Osteocyte (in vitro differentiated cells): ENCODE data around the gene ALB. TPM values are rescaled to one million over a fixed set of nuclear protein-coding genes. Genes with fewer than 3 reads are reported as not detected.

ENCODE experiments used
- DNase-seq: peaks from one replicate; pipeline ENCODE4 v3.0.0; 2021; ENCODE audit warnings: mixed read lengths; ENCODE audit not compliant: unreplicated experiment; ENCODE audit errors: extremely low spot score
- H3K27ac Mint-ChIP-seq: one replicate; pipeline ENCODE4 v1.8.0; 2021; ENCODE audit warnings: mild to moderate bottlenecking, mixed read lengths; ENCODE audit not compliant: unreplicated experiment
- H3K27me3 Mint-ChIP-seq: one replicate; pipeline ENCODE4 v1.8.0; 2021; ENCODE audit warnings: mixed read lengths; ENCODE audit not compliant: unreplicated experiment
- H3K36me3 Mint-ChIP-seq: one replicate; pipeline ENCODE4 v1.8.0; 2021; ENCODE audit warnings: mixed read lengths; ENCODE audit not compliant: unreplicated experiment
- H3K4me1 Mint-ChIP-seq: one replicate; pipeline ENCODE4 v1.8.0; 2021; ENCODE audit warnings: mixed read lengths; ENCODE audit not compliant: unreplicated experiment
- H3K4me3 Mint-ChIP-seq: one replicate; pipeline ENCODE4 v1.8.0; 2021; ENCODE audit warnings: mild to moderate bottlenecking, moderate library complexity, mixed read lengths; ENCODE audit not compliant: unreplicated experiment
- H3K9me3 Mint-ChIP-seq: one replicate; pipeline ENCODE4 v1.8.0; 2021; ENCODE audit warnings: mixed read lengths; ENCODE audit not compliant: unreplicated experiment
- CTCF ChIP-seq: fragments of 200-600 bp; sonication (generic); IDR thresholded peaks from 2 replicates; pipeline ENCODE4 v1.5.0; 2021; ENCODE audit warnings: antibody characterized with exemption, mild to moderate bottlenecking, moderate library complexity
- total RNA-seq: library from RNA; stranded (reverse); gene quantifications from 2 replicates; pipeline ENCODE4 v1.2.1, GENCODE V29; 2021

The ALB gene
- total RNA-seq, 1 donor from 2014 or later: not detected

GRCh38 chr4:73429118-73429517 is 25.0 kb downstream of the ALB start:
- TF ChIP-seq CTCF: no peak
- peaks cover 52% of the 10 kb centered on the region for H3K27me3 Mint-ChIP-seq
- no peak for DNase-seq
- no peaks in the 10 kb centered on the region for H3K4me1 Mint-ChIP-seq
- no peaks in the 10 kb centered on the region for H3K36me3 Mint-ChIP-seq
- no peak overlapping the region for H3K4me3 Mint-ChIP-seq
- no peaks in the 10 kb centered on the region for H3K9me3 Mint-ChIP-seq
- H3K27ac Mint-ChIP-seq: no peak overlapping the region

GRCh38 chr4:73429826-73430587 is 25.9 kb downstream of the ALB start:
- Mint-ChIP-seq H3K4me1 (no peaks in the 10 kb centered on the region), H3K27ac (no peak overlapping the region), H3K27me3 (peaks cover 52% of the 10 kb centered on the region), H3K9me3 (no peaks in the 10 kb centered on the region), H3K36me3 (no peaks in the 10 kb centered on the region), H3K4me3 (no peak overlapping the region)
- TF ChIP-seq CTCF: no peak
- no peak for DNase-seq

GRCh38 chr4:73431813-73432168 is 27.7 kb downstream of the ALB start:
- TF ChIP-seq CTCF: no peak
- Mint-ChIP-seq H3K27ac (no peak overlapping the region), H3K27me3 (peaks cover 56% of the 10 kb centered on the region)

GRCh38 chr4:73432169-73433000 is 28.3 kb downstream of the ALB start:
- DNase-seq: no peak
- Mint-ChIP-seq H3K4me3 (no peak overlapping the region), H3K9me3 (no peaks in the 10 kb centered on the region), H3K4me1 (no peaks in the 10 kb centered on the region), H3K27ac (no peak overlapping the region), H3K36me3 (no peaks in the 10 kb centered on the region), H3K27me3 (peaks cover 60% of the 10 kb centered on the region)
- TF ChIP-seq CTCF: no peak

More at GRCh38 chr4:73431813-73432168, 27.7 kb downstream of the ALB start:
- Mint-ChIP-seq H3K4me3 (no peak overlapping the region), H3K9me3 (no peaks in the 10 kb centered on the region), H3K36me3 (no peaks in the 10 kb centered on the region), H3K4me1 (no peaks in the 10 kb centered on the region)
- no peak for DNase-seq

GRCh38 chr4:73433140-73433539 is 29.1 kb downstream of the ALB start:
- TF ChIP-seq CTCF: no peak
- no peak for DNase-seq
- no peak overlapping the region for H3K4me3 Mint-ChIP-seq
- H3K27ac Mint-ChIP-seq: no peak overlapping the region
- peaks cover 62% of the 10 kb centered on the region for H3K27me3 Mint-ChIP-seq
- H3K36me3 Mint-ChIP-seq: no peaks in the 10 kb centered on the region
- H3K9me3 Mint-ChIP-seq: no peaks in the 10 kb centered on the region
- H3K4me1 Mint-ChIP-seq: no peaks in the 10 kb centered on the region
